Measurements from ENCODE around the gene MRPS14. TPM values are rescaled to one million over a fixed set of nuclear protein-coding genes. Genes with fewer than 3 reads are reported as not detected.
A peak's percentile ranks its signal among the peaks of the same experiment; 100 is the strongest.

Gene MRPS14
- total and polyA plus RNA-seq, 12 donors: 8.9 to 31.5 (median 25.7) TPM

DNA sequence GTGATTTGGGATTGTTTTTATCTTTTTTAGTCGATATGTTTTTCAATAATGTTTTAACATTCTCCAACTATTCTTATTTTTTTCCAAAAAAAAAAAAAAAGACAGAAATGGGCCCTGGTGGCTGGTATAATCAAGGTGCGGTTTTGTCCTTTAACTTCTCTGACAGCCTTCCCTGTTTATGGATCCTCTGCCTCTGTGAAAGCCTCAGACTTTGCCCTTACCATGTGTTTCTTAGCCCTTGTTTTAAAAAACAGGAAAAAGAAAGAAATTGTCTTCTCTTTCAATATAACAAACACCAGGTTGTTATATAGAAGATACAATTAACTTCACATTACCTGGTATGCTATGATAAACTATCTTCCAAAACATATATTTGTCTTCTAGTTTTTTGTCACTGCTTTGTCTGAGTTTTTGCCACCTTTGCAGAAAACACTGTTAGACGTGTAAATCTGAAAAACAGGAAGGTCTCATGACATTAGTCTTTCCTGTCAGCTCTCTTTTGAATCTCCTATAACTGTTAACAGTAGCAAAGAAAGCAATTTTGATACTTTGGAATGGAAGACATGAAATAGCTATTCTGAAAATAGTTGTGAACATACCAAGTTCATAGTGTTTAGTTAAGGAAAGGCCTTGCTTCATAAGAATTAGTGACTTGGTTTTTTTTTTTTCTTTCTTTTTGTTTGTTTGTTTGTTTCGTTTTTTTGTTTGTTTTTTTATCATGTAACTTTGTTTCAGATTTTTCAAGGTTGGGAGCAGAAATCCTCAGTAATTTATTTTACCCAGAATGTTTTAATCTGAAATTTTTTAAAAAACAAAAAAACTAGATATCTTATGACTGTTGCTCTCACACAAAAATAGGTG, 55.1 kb downstream of the MRPS14 start:
- DNase-seq (no peak), ATAC-seq (peak in 1 of 8 donors; percentile 40)
- intact Hi-C loops (cut with DNase I): no loop called here
- Histone ChIP-seq H3K4me3 (no peak overlapping the region), H3K27me3 (no peaks in the 10 kb centered on the region), H3K27ac (peak overlapping the region in 5 of 10 donors; percentile 7 to 89 (median 27)), H3K4me1 (peaks cover 0 to 83% (median 33%) of the 10 kb centered on the region in 9 donors), H3K9me3 (no peaks in the 10 kb centered on the region), H3K36me3 (peaks cover 0 to 15% (median 0%) of the 10 kb centered on the region in 9 donors)
- TF ChIP-seq, protein P1, sequence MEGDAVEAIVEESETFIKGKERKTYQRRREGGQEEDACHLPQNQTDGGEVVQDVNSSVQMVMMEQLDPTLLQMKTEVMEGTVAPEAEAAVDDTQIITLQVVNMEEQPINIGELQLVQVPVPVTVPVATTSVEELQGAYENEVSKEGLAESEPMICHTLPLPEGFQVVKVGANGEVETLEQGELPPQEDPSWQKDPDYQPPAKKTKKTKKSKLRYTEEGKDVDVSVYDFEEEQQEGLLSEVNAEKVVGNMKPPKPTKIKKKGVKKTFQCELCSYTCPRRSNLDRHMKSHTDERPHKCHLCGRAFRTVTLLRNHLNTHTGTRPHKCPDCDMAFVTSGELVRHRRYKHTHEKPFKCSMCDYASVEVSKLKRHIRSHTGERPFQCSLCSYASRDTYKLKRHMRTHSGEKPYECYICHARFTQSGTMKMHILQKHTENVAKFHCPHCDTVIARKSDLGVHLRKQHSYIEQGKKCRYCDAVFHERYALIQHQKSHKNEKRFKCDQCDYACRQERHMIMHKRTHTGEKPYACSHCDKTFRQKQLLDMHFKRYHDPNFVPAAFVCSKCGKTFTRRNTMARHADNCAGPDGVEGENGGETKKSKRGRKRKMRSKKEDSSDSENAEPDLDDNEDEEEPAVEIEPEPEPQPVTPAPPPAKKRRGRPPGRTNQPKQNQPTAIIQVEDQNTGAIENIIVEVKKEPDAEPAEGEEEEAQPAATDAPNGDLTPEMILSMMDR (IDR thresholded peaks at IDR 0.05): no peak
- 75 to 81% methylated on average over 4 of the region's 4 CpGs for WGBS, 2 donors

DNA sequence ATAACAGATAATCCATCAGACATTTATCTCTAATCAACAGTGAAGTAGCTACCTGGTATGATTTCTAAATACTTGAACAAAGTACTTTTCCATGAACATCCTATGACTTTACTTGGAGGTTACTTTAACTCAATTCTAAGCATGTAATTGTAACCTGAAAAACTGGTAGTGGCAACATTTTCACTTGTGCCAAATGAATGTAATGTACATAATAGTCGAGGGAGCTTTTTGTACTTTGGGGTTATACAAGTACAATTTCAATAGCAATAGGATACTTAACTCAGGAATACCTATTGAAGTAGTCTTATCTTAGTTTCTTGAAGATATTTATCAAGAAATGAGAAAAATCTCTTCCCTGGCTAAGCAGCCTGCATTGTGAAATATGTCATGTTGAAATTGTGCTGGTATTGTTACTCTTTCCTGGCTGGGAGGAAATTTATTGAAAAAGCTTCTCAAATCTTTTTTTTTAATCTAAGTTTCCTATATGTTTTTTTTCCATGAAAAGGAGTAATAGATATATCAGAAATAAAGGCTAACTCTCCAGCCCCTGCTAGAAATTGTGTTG, 57.1 kb downstream of the MRPS14 start:
- intact Hi-C loops (cut with DNase I): no loop called here
- 51 to 72% methylated on average over 1 of the region's 1 CpG for WGBS, 2 donors
- ATAC-seq (no peak), DNase-seq (no peak)
- Histone ChIP-seq H3K27ac (peak overlapping the region in 7 of 10 donors; percentile 45 to 89 (median 65)), H3K4me1 (peaks cover 0 to 73% (median 35%) of the 10 kb centered on the region in 9 donors), H3K4me3 (peak overlapping the region in 7 of 10 donors; percentile 13 to 37 (median 23)), H3K27me3 (no peaks in the 10 kb centered on the region), H3K36me3 (peaks cover 0 to 14% (median 0%) of the 10 kb centered on the region in 9 donors), H3K9me3 (no peaks in the 10 kb centered on the region)
- TF ChIP-seq, protein P1 (IDR thresholded peaks at IDR 0.05): no peak

DNA sequence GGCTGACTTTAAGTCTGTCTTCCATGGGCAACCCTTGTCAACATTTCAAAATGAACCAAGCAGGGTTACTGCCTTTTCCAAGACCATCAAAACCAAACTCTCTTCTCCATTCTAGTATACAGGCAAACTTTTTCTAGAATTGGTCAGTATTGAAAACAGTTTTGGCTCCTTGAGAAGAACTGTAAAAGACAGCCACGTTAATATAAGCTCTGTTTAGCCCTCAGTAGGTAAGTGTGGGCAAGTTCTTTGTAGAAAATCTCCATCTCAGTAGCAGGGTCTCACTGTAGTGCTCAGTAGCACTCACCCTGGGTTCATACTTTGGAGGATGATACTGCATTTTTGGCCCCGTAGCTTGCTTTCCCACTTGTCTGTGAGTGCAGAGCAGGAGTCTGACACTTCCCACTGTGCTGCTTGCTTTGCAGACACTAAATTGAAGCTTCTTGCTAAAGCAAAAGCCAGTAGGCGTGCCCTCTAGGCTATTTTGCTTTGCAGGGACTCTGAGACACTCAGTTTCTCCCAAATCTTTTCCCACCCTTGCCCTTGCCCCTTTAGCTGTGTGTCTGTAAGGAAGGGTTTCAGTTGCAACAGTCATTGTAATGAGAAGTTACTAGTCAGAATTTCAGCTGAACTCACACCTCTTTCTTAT, 57.7 kb downstream of the MRPS14 start:
- intact Hi-C loops (cut with DNase I): no loop called here
- Histone ChIP-seq H3K27ac (peak overlapping the region in 9 of 10 donors; percentile 1 to 89 (median 62)), H3K36me3 (peaks cover 0 to 14% (median 0%) of the 10 kb centered on the region in 9 donors), H3K27me3 (no peaks in the 10 kb centered on the region), H3K4me3 (peak overlapping the region in 7 of 10 donors; percentile 13 to 37 (median 23)), H3K9me3 (no peaks in the 10 kb centered on the region), H3K4me1 (peaks cover 0 to 69% (median 35%) of the 10 kb centered on the region in 9 donors)
- TF ChIP-seq, protein P1 (IDR thresholded peaks at IDR 0.05): no peak
- 51 to 61% methylated on average over 3 of the region's 3 CpGs for WGBS, 2 donors
- no peak for DNase-seq
- ATAC-seq: peak in 6 of 8 donors; percentile 48 to 63 (median 55)

DNA sequence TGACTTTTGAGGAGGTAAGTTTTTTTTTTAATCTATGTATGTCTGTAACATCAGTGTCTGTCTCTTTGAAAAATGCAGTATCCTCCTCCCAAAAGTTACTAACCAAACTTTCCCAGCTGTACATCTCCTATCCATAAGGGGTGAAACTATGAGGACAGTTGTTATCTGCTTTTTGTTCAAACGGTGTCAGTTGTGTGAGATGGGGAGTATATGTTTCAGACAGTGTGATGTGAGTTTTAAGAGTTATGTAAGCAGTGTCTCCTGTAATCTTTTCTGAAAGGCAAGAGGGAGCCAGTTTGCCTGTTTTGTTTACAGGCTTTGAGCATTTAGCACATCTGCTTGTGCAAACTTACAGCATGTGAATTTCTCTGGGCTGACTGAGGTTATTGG, 58.3 kb downstream of the MRPS14 start:
- 34 to 52% methylated on average over 1 of the region's 1 CpG for WGBS, 2 donors
- TF ChIP-seq, protein P1 (IDR thresholded peaks at IDR 0.05): no peak
- Histone ChIP-seq H3K9me3 (no peaks in the 10 kb centered on the region), H3K27ac (peak overlapping the region in 8 of 10 donors; percentile 45 to 89 (median 64)), H3K4me1 (peaks cover 0 to 69% (median 35%) of the 10 kb centered on the region in 9 donors), H3K36me3 (peaks cover 0 to 10% (median 0%) of the 10 kb centered on the region in 9 donors), H3K4me3 (peak overlapping the region in 6 of 10 donors; percentile 14 to 37 (median 24)), H3K27me3 (no peaks in the 10 kb centered on the region)
- DNase-seq (no peak), ATAC-seq (peak in 6 of 8 donors; percentile 32 to 66 (median 48))
- intact Hi-C loops (cut with DNase I): no loop called here

All from heart right ventricle (tissue), 16 donors.